T follicular helper cell (primary cell): Measurements from ENCODE around the gene FASN.
"Not testable (repeated sequence)": the region's sequence is repeated elsewhere in the genome, so short reads cannot be mapped to it uniquely, and the experiment has no call there.

ENCODE experiments used
- DNase-seq: peaks from one replicate; pipeline ENCODE4 v3.0.0-alpha.2; 2020; ENCODE audit warnings: low read depth

The FASN gene

GRCh38 chr17:82043507-82043906, 54.5 kb downstream of the FASN start:
- DNase-seq = no peak

- no peak for DNase-seq
Measured at GRCh38 chr17:82042649-82043048, 55.4 kb downstream of the FASN start.

GRCh38 chr17:82041144-82041814, 56.8 kb downstream of the FASN start:
- DNase-seq = no peak

- no peak for DNase-seq
Measured at GRCh38 chr17:82039695-82040299, 58.2 kb downstream of the FASN start.

GRCh38 chr17:82038796-82039409, 59.1 kb downstream of the FASN start:
- DNase-seq = not testable (repeated sequence)

GRCh38 chr17:82037889-82038195, 60.2 kb downstream of the FASN start:
- DNase-seq = no peak

- DNase-seq = peak; percentile 88
Measured at GRCh38 chr17:82037092-82037888, 60.7 kb downstream of the FASN start, which contains the start of gene DCXR. Gene DCXR, minus strand, starts transcription at chr17:82037697. Its CDS starts 15 bp downstream, at chr17:82037682.

- no peak for DNase-seq
Measured at GRCh38 chr17:82036634-82037091, 61.4 kb downstream of the FASN start.

GRCh38 chr17:82035956-82036633, 61.9 kb downstream of the FASN start:
- DNase-seq = no peak

- no peak for DNase-seq
Measured at GRCh38 chr17:82035488-82035887, 62.5 kb downstream of the FASN start.

GRCh38 chr17:82034371-82035011, 63.5 kb downstream of the FASN start:
- DNase-seq = no peak

- DNase-seq = no peak
Measured at GRCh38 chr17:82033359-82034085, 64.5 kb downstream of the FASN start.

- no peak for DNase-seq
Measured at GRCh38 chr17:82031885-82032627, 66.0 kb downstream of the FASN start.

GRCh38 chr17:82031303-82031884, 66.6 kb downstream of the FASN start, which contains the start of gene RAC3:
Gene RAC3, plus strand, starts transcription at chr17:82031678. Its CDS starts 84 bp downstream, at chr17:82031762.
- no peak for DNase-seq

- peak; percentile 75 for DNase-seq
Measured at GRCh38 chr17:82030470-82031302, 67.3 kb downstream of the FASN start.

- no peak for DNase-seq
Measured at GRCh38 chr17:82029990-82030469, 68.0 kb downstream of the FASN start.

- DNase-seq = no peak
Measured at GRCh38 chr17:82029391-82029790, 68.6 kb downstream of the FASN start.

GRCh38 chr17:82028966-82029365, 69.1 kb downstream of the FASN start:
- DNase-seq = no peak
